Tibial nerve (tissue), 3 donors: ENCODE measurements around the gene MCCC1.

ENCODE experiments used
- CTCF ChIP-seq, 5 experiments: fragments of 200-600 bp in 3 of 5; fragments of 450-650 bp in 2 of 5; sonication (generic) in 3 of 5; IDR thresholded peaks; one replicate each; pipeline ENCODE4 v1.5.1; 2016 to 2019; ENCODE audit warnings: antibody characterized with exemption in 5 of 5, mild to moderate bottlenecking in 3 of 5, moderate library complexity in 2 of 5
- POLR2A ChIP-seq, 2 donors: fragments of 450-650 bp; IDR thresholded peaks; one replicate each; pipeline ENCODE4 v1.6.1; 2017; ENCODE audit warnings: antibody characterized with exemption in 2 of 2, mild to moderate bottlenecking in 2 of 2, moderate library complexity in 2 of 2

- TF ChIP-seq POLR2A (IDR thresholded peaks at IDR 0.05) (no peak), CTCF (IDR thresholded peaks at IDR 0.05) (no peak)
Observed at GRCh38 chr3:183142199-183142598, 42.9 kb upstream of the MCCC1 start.
